GM12878 (cell line): ENCODE measurements around the gene CMTM1. TPM values are rescaled to one million over a fixed set of nuclear protein-coding genes. Genes with fewer than 3 reads are reported as not detected.

Experiments
- ATAC-seq: fragments of 200-7000 bp; cut with Tn5 transposase; 3 replicates; pipeline ENCODE4 v1.9.1; 2020; ENCODE audit warnings: mild to moderate bottlenecking, moderate library complexity
- BruUV-seq: library from RNA; stranded (reverse); fragments of 400-500 nt; replicated peaks from 2 replicates; lab custom pipeline; 2021; lab: Mats Ljungman, UMichigan
- CTCF ChIA-PET: fragments of 300-600 bp; sonication (Branson Sonifier 250); formaldehyde crosslinking; extraction: SDS; loops from one replicate; lab custom pipeline; 2021; ENCODE audit warnings: inconsistent platforms; lab: Yijun Ruan, JAX
- POLR2A ChIA-PET: fragments of 350-600 bp; formaldehyde crosslinking; extraction: SDS; loops from one replicate; lab custom pipeline; 2021; ENCODE audit warnings: inconsistent platforms; lab: Charles Lee
- RAD21 ChIA-PET: fragments of 300-600 bp; sonication (Branson Sonifier 250); formaldehyde crosslinking; loops from one replicate; lab custom pipeline; 2023; ENCODE audit warnings: antibody characterized with exemption; ENCODE audit not compliant: unreplicated experiment; lab: Charles Lee
- SMC1A ChIA-PET: fragments of 300-600 bp; sonication (Branson Sonifier 250); formaldehyde crosslinking; loops from one replicate; lab custom pipeline; 2023; ENCODE audit not compliant: unreplicated experiment, uncharacterized antibody; lab: Charles Lee
- DNase-seq: peaks from one replicate; pipeline ENCODE4 v3.0.0-alpha.2; 2011; ENCODE audit warnings: low read depth, low spot score
- FAIRE-seq: peaks from 3 replicates; lab custom pipeline; 2011; peaks lifted over from hg19 to GRCh38; lab: Jason Lieb, UNC
- H2AFZ ChIP-seq: 2 replicates; pipeline ENCODE4 v1.6.0; 2011; ENCODE audit warnings: low read depth, low read length, control low read depth; ENCODE audit not compliant: control insufficient read depth
- H3K27ac ChIP-seq: 2 replicates; pipeline ENCODE4 v1.5.1; 2011; ENCODE audit warnings: control low read depth; ENCODE audit not compliant: control insufficient read depth, insufficient read depth
- H3K27me3 ChIP-seq, 2 experiments: replicated peaks in 1 of 2; 2 replicates each; pipeline versions ENCODE4 v1.6.0 to v1.6.1; 2011; ENCODE audit warnings: low read length in 1 of 2; ENCODE audit not compliant: control insufficient read depth in 2 of 2, insufficient read depth in 2 of 2
- H3K36me3 ChIP-seq, 2 experiments: 2 replicates each; pipeline ENCODE4 v1.5.1; 2011; ENCODE audit warnings: low read length in 1 of 2; ENCODE audit not compliant: control insufficient read depth in 2 of 2, insufficient read depth in 2 of 2
- H3K4me1 ChIP-seq: 2 replicates; pipeline ENCODE4 v1.6.1; 2011; ENCODE audit warnings: mild to moderate bottlenecking, low read length, moderate library complexity, mixed read lengths; ENCODE audit not compliant: control insufficient read depth, insufficient read depth
- H3K4me2 ChIP-seq: 2 replicates; pipeline ENCODE4 v1.6.0; 2011; ENCODE audit warnings: control low read depth; ENCODE audit not compliant: control insufficient read depth, insufficient read depth
- H3K4me3 ChIP-seq: fragments of 200-600 bp; sonication (generic); 2 replicates; pipeline ENCODE4 v1.5.1; 2016
- H3K79me2 ChIP-seq: 2 replicates; pipeline ENCODE4 v1.6.0; 2011; ENCODE audit warnings: low read length; ENCODE audit not compliant: control insufficient read depth, insufficient read depth
- H3K9ac ChIP-seq: 2 replicates; pipeline ENCODE4 v1.8.0; 2011; ENCODE audit warnings: low read length, control low read depth, mixed read lengths; ENCODE audit not compliant: control insufficient read depth, insufficient read depth
- H3K9me3 ChIP-seq: replicated peaks from 3 replicates; pipeline ENCODE4 v1.5.1; 2011; ENCODE audit warnings: mild to moderate bottlenecking, low read length; ENCODE audit not compliant: control insufficient read depth, insufficient read depth
- H4K20me1 ChIP-seq: 2 replicates; pipeline ENCODE4 v1.6.0; 2011; ENCODE audit not compliant: control insufficient read depth, insufficient read depth
- BRCA1 ChIP-seq: IDR thresholded peaks from 2 replicates; pipeline ENCODE4 v1.6.1; 2011; ENCODE audit warnings: low read depth, low read length, improper control_type of control experiment
- CHD4 ChIP-seq: fragments of 200-600 bp; sonication (generic); IDR thresholded peaks from 2 replicates; pipeline ENCODE4 v1.6.1; 2016; ENCODE audit warnings: mild to moderate bottlenecking
- DPF2 ChIP-seq: fragments of 450-650 bp; IDR thresholded peaks from 2 replicates; pipeline ENCODE4 v1.6.1; 2017; ENCODE audit warnings: mild to moderate bottlenecking
- ETV6 ChIP-seq, 2 experiments: fragments of 450-650 bp in 1 of 2; IDR thresholded peaks in 1 of 2; conservative IDR thresholded peaks in 1 of 2; 2 replicates each; pipeline ENCODE4 v1.6.1; 2014; ENCODE audit warnings: antibody characterized with exemption in 1 of 2, borderline replicate concordance in 1 of 2, low read depth in 1 of 2, mild to moderate bottlenecking in 1 of 2, moderate library complexity in 1 of 2
- GATAD2B ChIP-seq: fragments of 450-650 bp; conservative IDR thresholded peaks from 2 replicates; pipeline ENCODE4 v1.6.1; 2017; ENCODE audit warnings: low read depth, mild to moderate bottlenecking, moderate library complexity
- HDAC6 ChIP-seq: fragments of 200-600 bp; sonication (generic); IDR thresholded peaks from one replicate; pipeline ENCODE4 v1.8.0; 2017; ENCODE audit warnings: antibody characterized with exemption; ENCODE audit not compliant: unreplicated experiment
- IKZF1 ChIP-seq: fragments of 450-650 bp; conservative IDR thresholded peaks from 2 replicates; pipeline ENCODE4 v1.6.1; 2017; ENCODE audit warnings: antibody characterized with exemption, mild to moderate bottlenecking
- LARP7 ChIP-seq: fragments of 450-650 bp; IDR thresholded peaks from 2 replicates; pipeline ENCODE4 v1.6.1; 2017; ENCODE audit warnings: mild to moderate bottlenecking
- MTA2 ChIP-seq: fragments of 450-650 bp; IDR thresholded peaks from 2 replicates; pipeline ENCODE4 v1.6.1; 2016; ENCODE audit warnings: low read depth, mild to moderate bottlenecking, moderate library complexity
- NR2F1 ChIP-seq: fragments of 450-650 bp; conservative IDR thresholded peaks from 2 replicates; pipeline ENCODE4 v1.6.1; 2017; ENCODE audit warnings: mild to moderate bottlenecking
- POLR2A ChIP-seq: IDR thresholded peaks from 2 replicates; pipeline ENCODE4 v1.6.1; 2011; ENCODE audit warnings: low read depth, mild to moderate bottlenecking, low read length
- POLR2AphosphoS5 ChIP-seq: IDR thresholded peaks from 2 replicates; pipeline ENCODE4 v1.6.1; 2011; ENCODE audit warnings: mild to moderate bottlenecking, low read length, inconsistent platforms
- RAD21 ChIP-seq: IDR thresholded peaks from 2 replicates; pipeline ENCODE4 v1.6.1; 2011; ENCODE audit warnings: mild to moderate bottlenecking, low read depth, low read length, moderate library complexity; ENCODE audit not compliant: insufficient read depth
- SMARCA5 ChIP-seq: fragments of 450-650 bp; IDR thresholded peaks from 2 replicates; pipeline ENCODE4 v1.6.1; 2017; ENCODE audit warnings: mild to moderate bottlenecking
- SREBF1 ChIP-seq: IDR thresholded peaks from 2 replicates; pipeline ENCODE4 v1.6.1; 2012; ENCODE audit warnings: mild to moderate bottlenecking, low read length
- SUPT20H ChIP-seq: IDR thresholded peaks from 2 replicates; pipeline ENCODE4 v1.6.1; 2011; ENCODE audit warnings: low read depth, mild to moderate bottlenecking, low read length, moderate library complexity, borderline replicate concordance; ENCODE audit not compliant: control insufficient read depth
- TARDBP ChIP-seq: IDR thresholded peaks from 2 replicates; pipeline ENCODE4 v1.6.1; 2016; ENCODE audit warnings: borderline replicate concordance
- TCF12 ChIP-seq: IDR thresholded peaks from 2 replicates; pipeline ENCODE4 v1.6.1; 2011; ENCODE audit warnings: low read depth, mild to moderate bottlenecking, low read length
- YY1 ChIP-seq: IDR thresholded peaks from 2 replicates; pipeline ENCODE4 v1.6.1; 2011; ENCODE audit warnings: low read depth, mild to moderate bottlenecking, low read length
- ZBED1 ChIP-seq: IDR thresholded peaks from 2 replicates; pipeline ENCODE4 v1.6.1; 2016; ENCODE audit warnings: borderline replicate concordance
- WGBS: methylation state at CpG from one replicate; pipeline ENCODE4 v1.1.6; 2016; ENCODE audit warnings: low lambda C conversion rate; ENCODE audit not compliant: insufficient replicate concordance, insufficient coverage; ENCODE audit errors: missing lambda C conversion rate; 5-methylcytosine and 5-hydroxymethylcytosine counted together
- in situ Hi-C: fragments of 300-500 bp; cut with MboI; formaldehyde crosslinking; loops from 9 replicates; pipeline ENCODE4 v1.14.3; 2018; ENCODE audit warnings: mixed read lengths
- intact Hi-C: fragments of 100-400 bp; cut with micrococcal nuclease; formaldehyde crosslinking; loops from one replicate; pipeline ENCODE4 v1.14.2; 2022; ENCODE audit not compliant: unreplicated experiment
- polyA plus RNA-seq, 11 experiments: library from polyadenylated mRNA; depleted of rRNA in 4 of 11; unstranded in 6 of 11; stranded (reverse) in 5 of 11; fragments of >200 nt; fragmentation: Nextera tagmentation in 4 of 11; fragmentation: Illumina TruSeq in 1 of 11; extraction: Ambion mirVana in 4 of 11; extraction: Trizol in 1 of 11; gene quantifications; 1 replicate in 1 of 11; 2 replicates in 10 of 11; pipeline versions ENCODE4 v1.2.1 to v1.2.3, GENCODE V29; 2011 to 2016; ENCODE audit warnings: inconsistent platforms in 2 of 11, missing spikeins in 2 of 11, low read depth in 1 of 11
- total RNA-seq, 4 experiments: library from RNA; depleted of rRNA in 3 of 4; stranded (reverse); fragments of >200 nt in 3 of 4; fragmentation: Illumina TruSeq in 1 of 4; extraction: Trizol in 1 of 4; gene quantifications; 2 replicates each; pipeline versions ENCODE4 v1.2.1 to v1.2.3, GENCODE V29; 2013 to 2021
- TF ChIP-seq, protein P1 (sequence below): fragments of 450-650 bp; IDR thresholded peaks from 2 replicates; pipeline ENCODE4 v1.6.1; 2016; ENCODE audit warnings: mild to moderate bottlenecking
- TF ChIP-seq, protein P2 (sequence below), 3 experiments: IDR thresholded peaks in 2 of 3; conservative IDR thresholded peaks in 1 of 3; 2 replicates each; pipeline ENCODE4 v1.5.1; 2011; ENCODE audit warnings: low read depth in 3 of 3, low read length in 3 of 3, mild to moderate bottlenecking in 3 of 3, control low read depth in 2 of 3, moderate library complexity in 2 of 3, inconsistent platforms in 1 of 3, mixed read lengths in 1 of 3; ENCODE audit not compliant: control insufficient read depth in 2 of 3, insufficient read depth in 1 of 3; ENCODE audit errors: extremely low read depth in 1 of 3

Gene CMTM1
- total and polyA plus RNA-seq, 10 of the 15 experiments (the other 5 are each of a cell fraction or from before 2014, with no cell fraction given): 0.09 to 3.0 (median 1.4) TPM; not detected in 2

DNA sequence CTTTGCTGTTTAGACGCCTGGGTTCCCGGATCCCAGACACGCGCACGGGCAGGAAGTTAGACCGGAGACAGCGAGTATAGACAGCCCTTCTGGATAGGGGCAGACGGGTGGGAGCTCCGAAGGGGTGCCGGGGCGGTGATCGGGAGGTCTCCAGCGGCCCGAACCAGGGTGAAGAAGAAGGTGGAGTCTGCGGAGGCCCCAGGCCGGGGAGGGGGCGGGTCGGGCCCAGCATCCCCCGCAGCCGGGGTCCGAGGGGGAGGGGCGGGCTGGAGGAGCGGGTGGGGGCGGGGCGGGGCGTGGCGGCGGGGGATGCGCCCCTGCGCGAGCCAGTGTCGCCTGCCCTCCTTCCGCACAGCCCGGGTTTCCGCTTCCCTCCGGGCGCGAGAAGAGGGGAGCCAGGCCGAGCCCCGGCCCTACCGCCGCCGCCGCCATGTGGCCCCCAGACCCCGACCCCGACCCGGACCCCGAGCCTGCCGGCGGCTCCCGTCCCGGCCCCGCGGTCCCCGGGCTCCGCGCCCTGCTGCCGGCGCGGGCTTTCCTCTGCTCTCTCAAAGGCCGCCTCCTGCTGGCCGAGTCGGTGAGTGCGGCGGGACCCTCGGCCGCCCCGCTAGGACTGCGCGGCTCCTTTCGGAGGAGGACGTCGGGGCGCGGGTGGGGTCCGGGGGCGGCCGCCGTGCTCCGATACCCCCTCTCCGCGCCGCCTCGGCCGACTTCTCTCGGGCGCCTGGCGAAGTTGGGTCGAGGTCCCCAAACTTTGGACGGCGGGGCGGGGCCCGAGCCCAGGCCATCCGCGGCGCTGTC is 38.3 kb downstream of the CMTM1 start, which contains the start of gene CMTM3:
CMTM3 (plus strand) TSS at position 329 of the 801 bp plus-strand sequence; CDS start at position 431, 102 bp downstream.
- Histone ChIP-seq H3K36me3 (peaks cover 0 to 2% of the 10 kb centered on the region in 2 experiments; a peak in 2 of 4 replicates), H3K27me3 (no peaks in the 10 kb centered on the region), H3K9me3 (peaks cover 14% of the 10 kb centered on the region; the same call in 2 of the 3 replicates), H3K9ac (peak within 1 kb of the TSS; percentile 62), H3K4me1 (peaks cover 17% of the 10 kb centered on the region), H4K20me1 (no peaks in the 10 kb centered on the region), H3K79me2 (no peaks in the 10 kb centered on the region), H2AFZ (peak within 1 kb of the TSS; percentile 47), H3K4me3 (peak within 1 kb of the TSS; percentile 72), H3K27ac (peak within 1 kb of the TSS; percentile 32; the same call in 1 of the 2 replicates), H3K4me2 (peak within 1 kb of the TSS; percentile 81)
- DNase-seq (no peak), FAIRE-seq (no peak), ATAC-seq (peak; percentile 67)
- ChIA-PET CTCF (interaction anchor here (0.7 to 3.7 kb wide), 9 partner anchors 11 to 871 kb away, joined by 3 to 24 read pairs (median 3); no protein-coding TSS in a partner anchor), RAD21 (interaction anchor here (0.6 to 1.8 kb wide), 8 partner anchors 15 to 198 kb away, joined by 3 to 8 read pairs (median 4); no protein-coding TSS in a partner anchor), POLR2A (interaction anchor here (0.5 to 1.2 kb wide), 2 partner anchors 14 to 65 kb away, joined by 4 to 5 read pairs; no protein-coding TSS in a partner anchor), SMC1A (interaction anchor here (1.3 to 1.8 kb wide), 3 partner anchors 14 to 53 kb away, joined by 5 read pairs; partner anchors contain the start of gene CKLF)
- intact Hi-C loops: loop anchor here (1.0 to 5.0 kb wide), 3 partner anchors 52 to 198 kb away; partner anchors contain the start of genes CKLF and TK2
- in situ Hi-C loops: no loop called here
- BruUV-seq: no TSS peak
- 0% methylated on average over 44 of the region's 96 CpGs for WGBS
- TF ChIP-seq IKZF1: peak; percentile 46; the same call in 1 of the 2 replicates
- peak; percentile 55; the same call in 1 of the 2 replicates for TF ChIP-seq LARP7
- TF ChIP-seq YY1: peak; percentile 42; the same call in 1 of the 2 replicates
- TF ChIP-seq POLR2AphosphoS5: no peak
- no peak for TF ChIP-seq BRCA1
- peak; percentile 57 for TF ChIP-seq RAD21
- no peak for TF ChIP-seq ETV6 (conservative IDR thresholded peaks at IDR 0.05 in 1 of 2, IDR thresholded peaks at IDR 0.05 in 1 of 2; ENCODE audit: borderline replicate concordance in 1 of 2, low read depth in 1 of 2)
- TF ChIP-seq TCF12: 0 out of 2 replicates have a peak, but pooled peaks have one; percentile 22
- TF ChIP-seq SMARCA5: peak; percentile 70
- 0 out of 2 replicates have a peak, but pooled peaks have one; percentile 48 for TF ChIP-seq DPF2
- no peak for TF ChIP-seq SREBF1
- no peak for TF ChIP-seq CHD4
- TF ChIP-seq POLR2A: peak; percentile 59; the same call in 1 of the 2 replicates
- TF ChIP-seq MTA2: peak; percentile 4; the same call in 1 of the 2 replicates
- TF ChIP-seq NR2F1: peak; percentile 25; the same call in 1 of the 2 replicates
- TF ChIP-seq ZBED1: no peak
- peak; percentile 69; the same call in 1 of the 2 replicates for TF ChIP-seq GATAD2B
- TF ChIP-seq SUPT20H: no peak
- no peak for TF ChIP-seq HDAC6
- TF ChIP-seq, protein P1, sequence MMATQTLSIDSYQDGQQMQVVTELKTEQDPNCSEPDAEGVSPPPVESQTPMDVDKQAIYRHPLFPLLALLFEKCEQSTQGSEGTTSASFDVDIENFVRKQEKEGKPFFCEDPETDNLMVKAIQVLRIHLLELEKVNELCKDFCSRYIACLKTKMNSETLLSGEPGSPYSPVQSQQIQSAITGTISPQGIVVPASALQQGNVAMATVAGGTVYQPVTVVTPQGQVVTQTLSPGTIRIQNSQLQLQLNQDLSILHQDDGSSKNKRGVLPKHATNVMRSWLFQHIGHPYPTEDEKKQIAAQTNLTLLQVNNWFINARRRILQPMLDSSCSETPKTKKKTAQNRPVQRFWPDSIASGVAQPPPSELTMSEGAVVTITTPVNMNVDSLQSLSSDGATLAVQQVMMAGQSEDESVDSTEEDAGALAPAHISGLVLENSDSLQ: no peak
- TF ChIP-seq, protein P2, sequence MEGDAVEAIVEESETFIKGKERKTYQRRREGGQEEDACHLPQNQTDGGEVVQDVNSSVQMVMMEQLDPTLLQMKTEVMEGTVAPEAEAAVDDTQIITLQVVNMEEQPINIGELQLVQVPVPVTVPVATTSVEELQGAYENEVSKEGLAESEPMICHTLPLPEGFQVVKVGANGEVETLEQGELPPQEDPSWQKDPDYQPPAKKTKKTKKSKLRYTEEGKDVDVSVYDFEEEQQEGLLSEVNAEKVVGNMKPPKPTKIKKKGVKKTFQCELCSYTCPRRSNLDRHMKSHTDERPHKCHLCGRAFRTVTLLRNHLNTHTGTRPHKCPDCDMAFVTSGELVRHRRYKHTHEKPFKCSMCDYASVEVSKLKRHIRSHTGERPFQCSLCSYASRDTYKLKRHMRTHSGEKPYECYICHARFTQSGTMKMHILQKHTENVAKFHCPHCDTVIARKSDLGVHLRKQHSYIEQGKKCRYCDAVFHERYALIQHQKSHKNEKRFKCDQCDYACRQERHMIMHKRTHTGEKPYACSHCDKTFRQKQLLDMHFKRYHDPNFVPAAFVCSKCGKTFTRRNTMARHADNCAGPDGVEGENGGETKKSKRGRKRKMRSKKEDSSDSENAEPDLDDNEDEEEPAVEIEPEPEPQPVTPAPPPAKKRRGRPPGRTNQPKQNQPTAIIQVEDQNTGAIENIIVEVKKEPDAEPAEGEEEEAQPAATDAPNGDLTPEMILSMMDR (IDR thresholded peaks at IDR 0.05 in 2 of 3, conservative IDR thresholded peaks at IDR 0.05 in 1 of 3; ENCODE audit: control insufficient read depth in 2 of 3, extremely low read depth in 1 of 3, insufficient read depth in 1 of 3, low read depth in 3 of 3, low read length in 3 of 3): peak; percentile 43 to 69 (median 63); a peak in 5 of 6 replicates
- no peak for TF ChIP-seq TARDBP
